ENCODE data around the gene ARMS2.

- TF ChIP-seq CTCF (conservative IDR thresholded peaks at IDR 0.05; ENCODE audit: low read length) (no peak), EZH2phosphoT487 (IDR thresholded peaks at IDR 0.05; ENCODE audit: borderline replicate concordance) (no peak)
Observed at GRCh38 chr10:122459561-122460273, 5.3 kb downstream of the ARMS2 start.
